Smooth muscle cell (in vitro differentiated cells): Measurements from ENCODE around the gene ZCWPW2. TPM values are rescaled to one million over a fixed set of nuclear protein-coding genes. Genes with fewer than 3 reads are reported as not detected.

Experiments
- DNase-seq: peaks from one replicate; lab custom pipeline; 2025; ENCODE audit not compliant: unreplicated experiment; lab: John Stamatoyannopoulos, UW
- H2AFZ ChIP-seq: fragments of 200-600 bp; sonication (generic); 2 replicates; pipeline ENCODE4 v1.6.0; 2016; ENCODE audit warnings: antibody characterized with exemption, low read depth, mild to moderate bottlenecking
- H3F3A ChIP-seq: fragments of 200-600 bp; sonication (generic); 2 replicates; pipeline ENCODE4 v1.6.0; 2017; ENCODE audit warnings: antibody characterized with exemption, low read depth
- H3K27ac ChIP-seq: fragments of 200-600 bp; sonication (generic); 2 replicates; pipeline ENCODE4 v1.5.1; 2016; ENCODE audit warnings: low read depth, mild to moderate bottlenecking
- H3K27me3 ChIP-seq: fragments of 200-600 bp; sonication (generic); 2 replicates; pipeline ENCODE4 v1.6.1; 2016; ENCODE audit warnings: low read depth, mild to moderate bottlenecking
- H3K36me3 ChIP-seq: fragments of 200-600 bp; sonication (generic); 2 replicates; pipeline ENCODE4 v1.5.1; 2016; ENCODE audit warnings: low read depth
- H3K4me1 ChIP-seq: fragments of 200-600 bp; sonication (generic); 2 replicates; pipeline ENCODE4 v1.5.1; 2016; ENCODE audit warnings: low read depth
- H3K4me2 ChIP-seq: fragments of 200-600 bp; sonication (generic); 2 replicates; pipeline ENCODE4 v1.6.0; 2016; ENCODE audit warnings: mild to moderate bottlenecking
- H3K4me3 ChIP-seq: fragments of 200-600 bp; sonication (generic); 2 replicates; pipeline ENCODE4 v1.5.1; 2016; ENCODE audit warnings: mild to moderate bottlenecking
- H3K79me2 ChIP-seq: fragments of 200-600 bp; sonication (generic); 2 replicates; pipeline ENCODE4 v1.6.0; 2016; ENCODE audit warnings: low read depth, mild to moderate bottlenecking
- H3K9ac ChIP-seq: fragments of 200-600 bp; sonication (generic); 2 replicates; pipeline ENCODE4 v1.6.0; 2016; ENCODE audit warnings: low read depth
- H3K9me3 ChIP-seq: fragments of 200-600 bp; sonication (generic); replicated peaks from 2 replicates; pipeline ENCODE4 v1.5.1; 2016; ENCODE audit warnings: low read depth
- H4K20me1 ChIP-seq: fragments of 200-600 bp; sonication (generic); 2 replicates; pipeline ENCODE4 v1.6.0; 2016; ENCODE audit warnings: low read depth
- WGBS: methylation state at CpG from one replicate; pipeline ENCODE4 v1.1.7; 2016; ENCODE audit warnings: low lambda C conversion rate; 5-methylcytosine and 5-hydroxymethylcytosine counted together
- polyA plus RNA-seq: library from polyadenylated mRNA; unstranded; fragments of >200 nt; fragmentation: Nextera tagmentation; extraction: Ambion mirVana; gene quantifications from 2 replicates; pipeline ENCODE4 v1.2.1, GENCODE V29; 2016
- total RNA-seq: library from RNA; depleted of rRNA; stranded (reverse); fragments of >200 nt; gene quantifications from 2 replicates; pipeline ENCODE4 v1.2.3, GENCODE V29; 2014
- TF ChIP-seq, protein P1 (sequence below): fragments of 200-600 bp; sonication (generic); IDR thresholded peaks from 2 replicates; pipeline ENCODE4 v1.5.1; 2017; ENCODE audit warnings: borderline replicate concordance, mild to moderate bottlenecking, antibody characterized with exemption; ENCODE audit not compliant: insufficient read depth, poor library complexity, severe bottlenecking

Gene ZCWPW2
- total and polyA plus RNA-seq, 2 experiments from 2014 or later: 2.2 to 7.0 TPM

DNA sequence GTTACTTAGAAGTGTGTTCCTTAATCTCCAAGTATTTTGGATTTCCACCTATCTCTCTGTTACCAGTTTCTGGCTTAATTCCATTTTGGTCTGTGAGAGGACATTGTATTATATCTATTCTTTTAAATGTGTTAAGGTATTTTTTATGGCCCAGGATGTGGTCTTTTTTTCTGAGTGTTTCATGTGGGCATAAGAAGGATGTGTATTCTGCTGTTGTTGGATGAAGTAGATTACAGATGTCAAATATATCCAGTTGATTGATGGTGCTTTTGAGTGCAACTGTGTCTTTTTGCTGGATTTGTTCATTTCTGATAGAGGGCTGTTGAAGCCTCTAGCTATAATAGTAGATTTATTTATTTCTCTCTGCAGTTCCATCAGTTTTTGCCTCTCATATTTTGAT lies 136.6 kb downstream of the ZCWPW2 start:
- Histone ChIP-seq H3K79me2 (no peaks in the 10 kb centered on the region), H3K36me3 (no peaks in the 10 kb centered on the region), H3K4me1 (no peaks in the 10 kb centered on the region), H3K9ac (no peak overlapping the region), H3K27me3 (no peaks in the 10 kb centered on the region), H3K27ac (no peak overlapping the region), H3F3A (no peaks in the 10 kb centered on the region), H2AFZ (no peak overlapping the region), H4K20me1 (no peaks in the 10 kb centered on the region), H3K4me2 (no peak overlapping the region), H3K4me3 (no peak overlapping the region), H3K9me3 (no peaks in the 10 kb centered on the region)
- TF ChIP-seq, protein P1, sequence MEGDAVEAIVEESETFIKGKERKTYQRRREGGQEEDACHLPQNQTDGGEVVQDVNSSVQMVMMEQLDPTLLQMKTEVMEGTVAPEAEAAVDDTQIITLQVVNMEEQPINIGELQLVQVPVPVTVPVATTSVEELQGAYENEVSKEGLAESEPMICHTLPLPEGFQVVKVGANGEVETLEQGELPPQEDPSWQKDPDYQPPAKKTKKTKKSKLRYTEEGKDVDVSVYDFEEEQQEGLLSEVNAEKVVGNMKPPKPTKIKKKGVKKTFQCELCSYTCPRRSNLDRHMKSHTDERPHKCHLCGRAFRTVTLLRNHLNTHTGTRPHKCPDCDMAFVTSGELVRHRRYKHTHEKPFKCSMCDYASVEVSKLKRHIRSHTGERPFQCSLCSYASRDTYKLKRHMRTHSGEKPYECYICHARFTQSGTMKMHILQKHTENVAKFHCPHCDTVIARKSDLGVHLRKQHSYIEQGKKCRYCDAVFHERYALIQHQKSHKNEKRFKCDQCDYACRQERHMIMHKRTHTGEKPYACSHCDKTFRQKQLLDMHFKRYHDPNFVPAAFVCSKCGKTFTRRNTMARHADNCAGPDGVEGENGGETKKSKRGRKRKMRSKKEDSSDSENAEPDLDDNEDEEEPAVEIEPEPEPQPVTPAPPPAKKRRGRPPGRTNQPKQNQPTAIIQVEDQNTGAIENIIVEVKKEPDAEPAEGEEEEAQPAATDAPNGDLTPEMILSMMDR: no peak
- DNase-seq: no peak

DNA sequence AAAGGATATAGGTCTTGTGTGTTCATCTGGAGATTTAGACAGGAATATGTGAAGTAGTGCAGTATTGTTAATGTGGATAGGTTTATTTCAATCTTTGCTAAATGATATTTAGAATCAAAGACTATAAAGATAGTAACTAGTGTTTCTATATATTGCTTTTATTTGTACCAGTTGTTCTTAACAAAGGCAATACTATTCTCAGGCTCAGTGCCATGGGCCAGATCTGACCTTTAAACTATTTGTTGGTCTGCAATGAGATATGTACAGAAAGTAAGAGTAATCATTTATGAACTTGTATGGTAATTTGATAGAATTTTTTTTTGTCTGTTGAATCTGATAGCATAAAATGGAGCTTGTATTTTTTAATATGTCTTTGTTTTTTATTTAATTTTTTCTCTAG lies 146.8 kb downstream of the ZCWPW2 start:
- no peak for DNase-seq
- TF ChIP-seq, protein P1: no peak
- H3F3A ChIP-seq: no peaks in the 10 kb centered on the region
- no peak overlapping the region for H3K27ac ChIP-seq
- H3K79me2 ChIP-seq: no peaks in the 10 kb centered on the region
- H3K4me1 ChIP-seq: no peaks in the 10 kb centered on the region
- H3K27me3 ChIP-seq: no peaks in the 10 kb centered on the region
- H2AFZ ChIP-seq: no peak overlapping the region
- no peaks in the 10 kb centered on the region for H3K9me3 ChIP-seq
- no peak overlapping the region for H3K9ac ChIP-seq
- H3K4me3 ChIP-seq: no peak overlapping the region
- no peaks in the 10 kb centered on the region for H3K36me3 ChIP-seq
- no peak overlapping the region for H3K4me2 ChIP-seq
- no peaks in the 10 kb centered on the region for H4K20me1 ChIP-seq

DNA sequence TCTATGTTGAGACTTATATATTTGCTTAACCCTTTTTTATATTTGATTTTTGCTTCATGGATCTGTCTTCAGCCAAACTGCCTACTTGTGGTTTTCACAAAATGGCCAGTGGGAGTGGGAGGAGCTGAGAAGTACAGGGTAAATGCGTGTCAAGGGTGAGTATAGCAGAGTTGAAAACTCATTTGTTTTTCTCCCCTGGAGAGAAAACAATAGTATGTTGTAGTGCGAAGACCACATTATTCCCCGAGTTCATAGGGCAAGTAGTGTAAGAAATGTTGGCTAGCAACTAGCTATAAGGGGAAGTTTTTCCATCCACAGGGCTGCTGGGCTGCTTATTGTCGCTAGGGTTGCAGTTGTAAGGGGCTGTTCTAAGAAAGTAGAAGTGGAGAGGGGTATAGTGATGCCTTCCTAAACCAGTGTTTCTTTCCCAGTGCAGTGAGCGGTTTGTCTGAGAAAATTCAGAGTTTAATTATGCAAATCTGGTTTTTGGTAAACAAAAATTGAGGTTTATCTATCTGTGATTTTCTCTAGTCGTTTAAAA lies 153.9 kb downstream of the ZCWPW2 start:
- WGBS: 77% methylated on average over 6 of the region's 6 CpGs
- no peaks in the 10 kb centered on the region for H3F3A ChIP-seq
- no peak overlapping the region for H2AFZ ChIP-seq
- H3K9me3 ChIP-seq: no peaks in the 10 kb centered on the region
- H3K9ac ChIP-seq: no peak overlapping the region
- no peaks in the 10 kb centered on the region for H3K36me3 ChIP-seq
- no peak overlapping the region for H3K4me3 ChIP-seq
- H3K79me2 ChIP-seq: no peaks in the 10 kb centered on the region
- no peak for DNase-seq
- H3K4me1 ChIP-seq: peaks cover 5% of the 10 kb centered on the region
- no peaks in the 10 kb centered on the region for H3K27me3 ChIP-seq
- no peaks in the 10 kb centered on the region for H4K20me1 ChIP-seq
- H3K4me2 ChIP-seq: no peak overlapping the region
- TF ChIP-seq, protein P1: no peak
- H3K27ac ChIP-seq: no peak overlapping the region

DNA sequence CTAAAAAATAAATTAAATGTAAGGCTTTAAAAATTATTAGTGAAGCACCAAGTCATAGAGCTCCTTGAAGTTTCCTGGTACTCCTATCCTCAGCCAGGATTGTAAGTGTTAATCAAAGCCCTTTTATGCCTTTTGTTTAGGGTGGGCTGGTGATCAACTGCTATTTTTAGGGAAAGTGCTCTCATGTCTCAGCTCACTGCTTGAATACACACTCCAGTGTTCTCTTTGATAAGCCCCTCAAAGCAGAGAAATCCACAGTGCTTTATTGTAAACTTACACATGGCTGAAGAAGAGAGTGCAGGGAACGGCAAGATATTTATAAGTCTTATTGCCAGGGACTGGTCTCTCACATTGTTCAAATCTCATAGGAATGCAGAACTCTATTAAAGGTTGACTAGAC lies 156.5 kb downstream of the ZCWPW2 start:
- TF ChIP-seq, protein P1: no peak
- no peak overlapping the region for H3K9ac ChIP-seq
- H3K79me2 ChIP-seq: no peaks in the 10 kb centered on the region
- H3K9me3 ChIP-seq: no peaks in the 10 kb centered on the region
- DNase-seq: no peak
- no peak overlapping the region for H3K4me3 ChIP-seq
- no peaks in the 10 kb centered on the region for H4K20me1 ChIP-seq
- H2AFZ ChIP-seq: no peak overlapping the region
- H3K4me1 ChIP-seq: peaks cover 11% of the 10 kb centered on the region
- WGBS: 0% methylated on average over 1 of the region's 1 CpG
- H3K27ac ChIP-seq: no peak overlapping the region
- H3F3A ChIP-seq: no peaks in the 10 kb centered on the region
- H3K4me2 ChIP-seq: no peak overlapping the region
- H3K36me3 ChIP-seq: no peaks in the 10 kb centered on the region
- no peaks in the 10 kb centered on the region for H3K27me3 ChIP-seq
